HepG2 (cell line): Measurements from ENCODE around the gene CCDC197. TPM values are rescaled to one million over a fixed set of nuclear protein-coding genes. Genes with fewer than 3 reads are reported as not detected.

ENCODE experiments used
- DNMT1 ChIP-seq: sonication (generic); formaldehyde crosslinking; IDR thresholded peaks from 2 replicates; pipeline ENCODE4 v1.5.1; 2020; ENCODE audit warnings: mild to moderate bottlenecking, missing genetic modification reagents
- HNRNPK ChIP-seq: fragments of 200-400 bp; formaldehyde crosslinking; IDR thresholded peaks from 2 replicates; pipeline ENCODE4 v1.6.1; 2018; ENCODE audit warnings: low read length, low read depth, moderate library complexity, mild to moderate bottlenecking; ENCODE audit not compliant: poor library complexity, severe bottlenecking
- MTF1 ChIP-seq: sonication (generic); formaldehyde crosslinking; IDR thresholded peaks from 2 replicates; pipeline ENCODE4 v1.5.0; 2020; ENCODE audit warnings: missing genetic modification reagents
- PATZ1 ChIP-seq: sonication (generic); formaldehyde crosslinking; IDR thresholded peaks from 2 replicates; pipeline ENCODE4 v1.4.0; 2020; ENCODE audit warnings: missing genetic modification reagents
- PHF8 ChIP-seq: sonication (generic); formaldehyde crosslinking; IDR thresholded peaks from 2 replicates; pipeline ENCODE4 v1.5.0; 2020; ENCODE audit warnings: missing genetic modification reagents
- RXRB ChIP-seq: IDR thresholded peaks from 2 replicates; pipeline ENCODE4 v1.6.1; 2016; ENCODE audit warnings: borderline replicate concordance, missing genetic modification reagents, missing compliant biosample characterization
- SNAPC4 ChIP-seq: sonication (generic); formaldehyde crosslinking; IDR thresholded peaks from 2 replicates; pipeline ENCODE4 v1.4.0; 2020; ENCODE audit warnings: mild to moderate bottlenecking, missing genetic modification reagents
- TRIM24 ChIP-seq: sonication (generic); formaldehyde crosslinking; IDR thresholded peaks from 2 replicates; pipeline ENCODE4 v1.8.0; 2022; ENCODE audit warnings: mild to moderate bottlenecking, missing genetic modification reagents
- UBTF ChIP-seq: sonication (generic); formaldehyde crosslinking; IDR thresholded peaks from 2 replicates; pipeline ENCODE4 v1.4.0; 2020; ENCODE audit warnings: mild to moderate bottlenecking, missing genetic modification reagents
- ZNF225 ChIP-seq: sonication (generic); formaldehyde crosslinking; IDR thresholded peaks from 2 replicates; pipeline ENCODE4 v1.4.0; 2020; ENCODE audit warnings: mild to moderate bottlenecking, missing genetic modification reagents
- ZNF274 ChIP-seq: sonication (generic); formaldehyde crosslinking; IDR thresholded peaks from 2 replicates; pipeline ENCODE4 v1.5.1; 2020; ENCODE audit warnings: mild to moderate bottlenecking, missing genetic modification reagents
- ZNF646 ChIP-seq: sonication (generic); formaldehyde crosslinking; IDR thresholded peaks from 2 replicates; pipeline ENCODE4 v1.9.0; 2021; ENCODE audit warnings: mild to moderate bottlenecking, missing genetic modification reagents
- ZNF652 ChIP-seq: IDR thresholded peaks from 2 replicates; pipeline ENCODE4 v1.6.1; 2016; ENCODE audit warnings: low read depth, borderline replicate concordance
- ZNF660 ChIP-seq: sonication (generic); formaldehyde crosslinking; IDR thresholded peaks from 2 replicates; pipeline ENCODE4 v1.5.1; 2020; ENCODE audit warnings: mild to moderate bottlenecking, low read depth, missing genetic modification reagents, borderline replicate concordance
- ZNF720 ChIP-seq: sonication (generic); formaldehyde crosslinking; IDR thresholded peaks from 2 replicates; pipeline ENCODE4 v1.4.0; 2020; ENCODE audit warnings: missing genetic modification reagents
- polyA plus RNA-seq, 8 experiments: library from polyadenylated mRNA; depleted of rRNA in 3 of 8; stranded (reverse) in 7 of 8; unstranded in 1 of 8; fragments of >200 nt; fragmentation: Illumina TruSeq in 4 of 8; extraction: Trizol in 4 of 8; gene quantifications; 2 replicates each; pipeline versions ENCODE4 v1.2.1 to v1.2.3, GENCODE V29; 2011 to 2016; ENCODE audit warnings: low read depth in 4 of 8, missing spikeins in 1 of 8, mixed read lengths in 1 of 8; ENCODE audit not compliant: insufficient read depth in 1 of 8
- total RNA-seq, 5 experiments: library from RNA; depleted of rRNA; stranded (reverse); fragments of >200 nt; fragmentation: Illumina TruSeq; extraction: Trizol; gene quantifications; 2 replicates each; pipeline ENCODE4 v1.2.3, GENCODE V29; 2016; ENCODE audit warnings: low read depth in 1 of 5

Gene CCDC197
- total and polyA plus RNA-seq, 2 of the 13 experiments (the other 11 are each of a cell fraction or from before 2014, with no cell fraction given), result 0.11 to 0.13 TPM

GRCh38 chr14:93953263-93953662 is 43.8 kb upstream of the CCDC197 start (continued):
- TF ChIP-seq PATZ1 (CRISPR knock-in tag) (peak; percentile 42; the same call in 1 of the 2 replicates), MTF1 (CRISPR knock-in tag) (no peak), RXRB (CRISPR knock-in tag) (no peak), TRIM24 (no peak), ZNF660 (no peak), ZNF652 (CRISPR knock-in tag) (no peak), UBTF (CRISPR knock-in tag) (no peak), ZNF225 (CRISPR knock-in tag) (no peak), ZNF720 (CRISPR knock-in tag) (no peak), ZNF646 (CRISPR knock-in tag) (no peak), PHF8 (CRISPR knock-in tag) (no peak), SNAPC4 (CRISPR knock-in tag) (no peak), HNRNPK (no peak), ZNF274 (CRISPR knock-in tag) (no peak), DNMT1 (no peak)
